ENCODE data around the gene ROBO3.
A peak's percentile ranks its signal among the peaks of the same experiment; 100 is the strongest.

Gene ROBO3

GRCh38 chr11:124920870-124921609 lies 55.8 kb downstream of the ROBO3 start:
- peak; percentile 19 for DNase-seq (ENCODE audit: low read depth)

DNA sequence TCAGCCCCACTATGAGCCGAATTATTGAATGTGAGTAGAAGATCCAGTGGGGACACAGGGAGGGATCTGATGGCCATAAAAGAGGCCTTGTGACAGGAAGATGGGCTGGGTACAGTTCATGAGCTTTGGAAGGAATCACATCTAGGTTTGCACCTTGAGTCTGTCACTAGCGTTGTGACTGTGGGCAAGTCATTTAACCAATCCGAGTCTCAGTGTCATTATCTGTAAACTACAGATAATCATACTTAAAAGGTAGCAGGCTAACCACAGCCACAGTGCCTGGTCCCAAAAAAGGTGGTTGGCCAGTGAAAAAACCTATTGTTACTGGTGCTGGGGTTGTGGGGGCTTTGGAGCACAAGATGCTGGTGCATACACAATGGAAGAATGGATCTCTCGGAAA lies 57.6 kb downstream of the ROBO3 start:
- no peak for DNase-seq (ENCODE audit: low read depth)

DNA sequence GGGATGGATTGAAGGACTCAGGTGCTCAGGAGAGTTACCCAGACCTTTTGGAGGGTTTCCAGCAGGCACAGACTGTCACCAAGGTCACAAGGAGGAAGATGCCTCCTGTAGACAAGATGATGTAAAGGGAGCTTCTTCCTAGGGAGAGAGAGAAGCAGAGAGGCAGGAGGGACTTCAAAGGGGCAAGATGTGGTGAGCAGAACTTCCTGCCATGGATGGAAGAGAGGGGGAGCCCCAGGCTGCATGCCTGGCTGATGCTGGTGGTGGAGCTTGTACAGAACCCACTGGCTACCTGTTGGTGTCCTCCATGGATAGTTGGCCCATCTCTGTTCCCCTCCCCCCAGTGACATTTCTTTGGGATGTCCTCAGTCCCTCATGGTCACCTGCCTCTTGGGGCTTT lies 58.1 kb downstream of the ROBO3 start:
- DNase-seq (ENCODE audit: low read depth) = no peak

DNA sequence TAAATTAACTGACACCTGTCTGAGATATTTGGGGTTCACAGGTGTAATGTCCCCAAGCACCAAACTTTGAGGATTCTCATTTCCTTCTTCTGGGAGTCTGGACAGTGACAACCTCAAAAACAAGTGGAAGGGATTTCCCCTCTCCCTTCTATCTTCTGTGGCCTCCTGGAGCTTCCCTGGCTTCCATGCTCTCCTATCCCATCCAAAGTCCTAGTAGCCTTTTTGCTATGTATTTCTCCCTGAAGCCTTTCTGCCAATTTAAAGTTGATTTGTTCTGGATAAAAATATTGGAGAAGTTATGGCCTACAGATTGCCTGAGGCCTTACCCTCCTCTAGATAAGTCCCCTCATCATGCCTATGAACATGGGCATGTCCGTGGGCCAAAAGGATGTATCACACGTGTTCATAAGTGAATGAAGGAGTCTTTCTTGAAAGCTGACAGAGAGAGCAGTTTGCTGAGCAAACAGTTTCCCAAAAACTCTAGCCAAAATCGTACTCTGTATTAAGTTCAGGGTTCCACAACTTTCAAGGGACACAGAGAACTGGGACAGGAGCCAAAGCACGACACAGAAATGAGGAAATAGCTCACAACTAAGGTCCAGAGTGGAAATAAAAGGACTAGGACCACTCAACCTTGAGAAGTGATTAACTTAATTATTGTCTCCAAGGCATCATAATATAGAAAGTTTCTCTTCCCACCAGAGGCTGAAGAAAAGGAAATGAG lies 63.9 kb downstream of the ROBO3 start:
- DNase-seq (ENCODE audit: low read depth) = no peak

DNA sequence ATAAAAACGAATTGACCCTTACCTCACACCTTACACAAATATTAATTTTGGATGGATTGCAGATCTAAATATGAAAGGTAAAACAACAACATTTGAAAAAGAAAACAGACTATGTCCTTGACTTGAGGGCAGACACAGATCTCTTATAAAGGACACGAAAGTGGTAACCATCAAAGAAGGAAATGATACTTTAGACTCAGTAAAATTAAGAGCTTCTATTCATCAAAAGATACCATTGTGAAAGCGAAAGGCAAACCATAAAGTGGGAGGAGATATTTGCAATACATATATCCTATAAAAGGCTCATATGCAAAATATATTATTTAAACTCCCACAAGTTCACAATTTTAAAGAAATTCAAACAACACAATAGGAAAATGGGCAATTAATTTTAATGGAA lies 65.6 kb downstream of the ROBO3 start:
- no peak for DNase-seq (ENCODE audit: low read depth)

All from T-helper 22 cell (primary cell).